Nephron progenitor cell (in vitro differentiated cells): Measurements from ENCODE around the gene AMBP.

ENCODE experiments used
- DNase-seq: peaks from one replicate; pipeline ENCODE4 v3.0.0; 2021
- H3K27ac Mint-ChIP-seq: 2 replicates; pipeline ENCODE4 v1.8.0; 2021; ENCODE audit warnings: mild to moderate bottlenecking, moderate library complexity, mixed read lengths
- H3K27me3 Mint-ChIP-seq: 2 replicates; pipeline ENCODE4 v1.8.0; 2021; ENCODE audit warnings: mild to moderate bottlenecking, low read depth, mixed read lengths; ENCODE audit not compliant: poor library complexity
- H3K36me3 Mint-ChIP-seq: 2 replicates; pipeline ENCODE4 v1.8.0; 2021; ENCODE audit warnings: low read depth, mixed read lengths
- H3K4me1 Mint-ChIP-seq: 2 replicates; pipeline ENCODE4 v1.8.0; 2021; ENCODE audit warnings: mixed read lengths
- H3K4me3 Mint-ChIP-seq: 2 replicates; pipeline ENCODE4 v1.8.0; 2021; ENCODE audit warnings: mild to moderate bottlenecking, moderate library complexity, mixed read lengths
- H3K9me3 Mint-ChIP-seq: 2 replicates; pipeline ENCODE4 v1.8.0; 2021; ENCODE audit warnings: mild to moderate bottlenecking, moderate library complexity, mixed read lengths
- TF ChIP-seq, protein P1 (sequence below): fragments of 200-600 bp; sonication (generic); IDR thresholded peaks from 2 replicates; pipeline ENCODE4 v1.5.0; 2021; ENCODE audit warnings: antibody characterized with exemption

Gene AMBP

DNA sequence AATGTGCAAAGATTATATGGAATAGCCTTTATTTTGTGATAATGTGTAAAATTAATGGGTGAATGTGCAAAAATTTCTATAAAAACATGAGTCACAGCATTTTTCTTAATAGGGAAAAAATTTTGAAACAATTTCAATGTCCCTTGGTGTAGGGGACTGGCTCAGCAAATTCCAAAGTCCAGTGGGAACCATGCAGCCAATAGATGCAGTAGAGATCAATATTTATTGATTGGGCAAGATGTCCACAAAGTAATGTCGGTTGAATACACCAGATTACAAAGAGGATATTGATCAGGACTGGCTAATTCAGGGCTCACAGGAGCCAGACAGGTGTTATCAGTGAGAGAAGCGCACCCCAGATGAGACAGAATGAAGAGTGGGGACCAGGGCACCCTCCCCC, 62.5 kb downstream of the AMBP start:
- Mint-ChIP-seq H3K27me3 (no peaks in the 10 kb centered on the region), H3K4me3 (no peak overlapping the region), H3K9me3 (peaks cover 22% of the 10 kb centered on the region), H3K4me1 (no peaks in the 10 kb centered on the region), H3K36me3 (peaks cover 82% of the 10 kb centered on the region), H3K27ac (no peak overlapping the region)
- no peak for DNase-seq
- TF ChIP-seq, protein P1, sequence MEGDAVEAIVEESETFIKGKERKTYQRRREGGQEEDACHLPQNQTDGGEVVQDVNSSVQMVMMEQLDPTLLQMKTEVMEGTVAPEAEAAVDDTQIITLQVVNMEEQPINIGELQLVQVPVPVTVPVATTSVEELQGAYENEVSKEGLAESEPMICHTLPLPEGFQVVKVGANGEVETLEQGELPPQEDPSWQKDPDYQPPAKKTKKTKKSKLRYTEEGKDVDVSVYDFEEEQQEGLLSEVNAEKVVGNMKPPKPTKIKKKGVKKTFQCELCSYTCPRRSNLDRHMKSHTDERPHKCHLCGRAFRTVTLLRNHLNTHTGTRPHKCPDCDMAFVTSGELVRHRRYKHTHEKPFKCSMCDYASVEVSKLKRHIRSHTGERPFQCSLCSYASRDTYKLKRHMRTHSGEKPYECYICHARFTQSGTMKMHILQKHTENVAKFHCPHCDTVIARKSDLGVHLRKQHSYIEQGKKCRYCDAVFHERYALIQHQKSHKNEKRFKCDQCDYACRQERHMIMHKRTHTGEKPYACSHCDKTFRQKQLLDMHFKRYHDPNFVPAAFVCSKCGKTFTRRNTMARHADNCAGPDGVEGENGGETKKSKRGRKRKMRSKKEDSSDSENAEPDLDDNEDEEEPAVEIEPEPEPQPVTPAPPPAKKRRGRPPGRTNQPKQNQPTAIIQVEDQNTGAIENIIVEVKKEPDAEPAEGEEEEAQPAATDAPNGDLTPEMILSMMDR = no peak

DNA sequence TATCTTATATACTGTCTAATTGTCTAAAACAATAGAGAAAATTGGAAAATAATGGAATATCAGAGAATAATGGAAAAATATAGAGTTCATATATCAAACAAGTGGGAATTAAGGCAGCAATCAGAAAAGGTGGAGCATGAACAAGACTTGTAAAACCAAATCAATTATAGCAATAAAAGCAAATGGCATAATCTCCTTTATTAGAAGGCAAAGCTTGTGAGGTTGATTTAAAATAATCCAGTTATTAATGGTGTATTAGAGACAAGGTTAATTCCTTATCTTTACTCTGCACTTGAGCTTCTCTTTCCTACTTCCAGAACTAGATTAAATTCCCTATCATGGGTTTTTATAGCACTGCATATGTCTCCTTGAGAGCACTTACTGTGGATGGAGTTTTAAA, 64.1 kb downstream of the AMBP start:
- Mint-ChIP-seq H3K9me3 (peaks cover 16% of the 10 kb centered on the region), H3K36me3 (peaks cover 80% of the 10 kb centered on the region), H3K4me3 (no peak overlapping the region), H3K27ac (no peak overlapping the region), H3K4me1 (no peaks in the 10 kb centered on the region), H3K27me3 (no peaks in the 10 kb centered on the region)
- DNase-seq = no peak
- TF ChIP-seq, protein P1 = no peak

DNA sequence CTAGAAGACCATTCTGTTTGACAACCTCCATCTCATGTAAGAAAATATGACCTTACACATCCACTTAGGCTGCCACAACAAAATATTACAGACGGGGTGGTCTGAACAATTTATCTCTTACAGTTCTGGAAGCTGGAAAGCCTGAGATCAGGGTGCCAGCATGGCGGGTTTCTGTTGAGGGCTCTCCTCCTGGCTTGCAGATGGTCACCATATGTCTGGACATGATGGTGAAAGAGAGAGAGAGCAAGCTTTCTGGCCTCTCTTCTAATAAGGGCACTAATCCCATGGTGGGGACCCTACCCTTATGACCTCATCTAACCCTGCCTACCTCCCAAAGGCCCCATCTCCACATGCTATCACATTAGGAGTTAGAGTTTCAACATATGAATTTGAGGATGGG, 66.0 kb downstream of the AMBP start:
- H3K27ac Mint-ChIP-seq = no peak overlapping the region
- no peaks in the 10 kb centered on the region for H3K27me3 Mint-ChIP-seq
- H3K4me3 Mint-ChIP-seq = no peak overlapping the region
- H3K36me3 Mint-ChIP-seq = peaks cover 82% of the 10 kb centered on the region
- H3K4me1 Mint-ChIP-seq = no peaks in the 10 kb centered on the region
- TF ChIP-seq, protein P1 = no peak
- DNase-seq = no peak
- peaks cover 16% of the 10 kb centered on the region for H3K9me3 Mint-ChIP-seq

DNA sequence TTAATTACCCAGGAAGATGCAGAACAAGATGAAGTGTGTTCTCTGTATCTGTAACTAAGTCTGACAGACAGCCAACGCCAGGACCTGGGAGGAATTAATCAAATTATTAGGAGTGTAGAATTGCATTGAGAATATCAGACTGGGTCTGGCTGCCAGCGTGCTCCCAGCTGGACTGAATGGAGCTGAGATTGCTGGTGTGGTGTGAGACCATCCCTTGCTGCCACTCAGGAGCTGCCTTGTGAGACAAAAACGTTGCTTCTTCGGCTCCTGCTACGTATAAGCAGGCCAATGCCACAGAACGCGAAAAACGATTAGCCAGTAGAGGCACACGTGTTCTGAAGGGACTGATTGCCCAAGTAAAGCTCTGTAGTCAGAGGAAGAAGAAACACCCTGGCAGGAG, 66.8 kb downstream of the AMBP start:
- no peak overlapping the region for H3K4me3 Mint-ChIP-seq
- peaks cover 86% of the 10 kb centered on the region for H3K36me3 Mint-ChIP-seq
- peaks cover 16% of the 10 kb centered on the region for H3K9me3 Mint-ChIP-seq
- H3K27ac Mint-ChIP-seq = no peak overlapping the region
- no peak for DNase-seq
- H3K4me1 Mint-ChIP-seq = no peaks in the 10 kb centered on the region
- TF ChIP-seq, protein P1 = no peak
- no peaks in the 10 kb centered on the region for H3K27me3 Mint-ChIP-seq
